Astrocyte (in vitro differentiated cells and primary cell): ENCODE results near the gene PISD.

Experiments used
- EZH2 ChIP-seq: IDR thresholded peaks from 2 replicates; pipeline ENCODE4 v1.6.1; 2012; ENCODE audit warnings: mild to moderate bottlenecking, low read length, inconsistent platforms; ENCODE audit not compliant: insufficient read depth
- TF ChIP-seq, protein P1 (sequence below): IDR thresholded peaks from 2 replicates; pipeline ENCODE4 v1.5.1; 2011; ENCODE audit warnings: low read depth, mild to moderate bottlenecking, inconsistent platforms, low read length, moderate library complexity; ENCODE audit not compliant: insufficient read depth

- TF ChIP-seq, protein P1, sequence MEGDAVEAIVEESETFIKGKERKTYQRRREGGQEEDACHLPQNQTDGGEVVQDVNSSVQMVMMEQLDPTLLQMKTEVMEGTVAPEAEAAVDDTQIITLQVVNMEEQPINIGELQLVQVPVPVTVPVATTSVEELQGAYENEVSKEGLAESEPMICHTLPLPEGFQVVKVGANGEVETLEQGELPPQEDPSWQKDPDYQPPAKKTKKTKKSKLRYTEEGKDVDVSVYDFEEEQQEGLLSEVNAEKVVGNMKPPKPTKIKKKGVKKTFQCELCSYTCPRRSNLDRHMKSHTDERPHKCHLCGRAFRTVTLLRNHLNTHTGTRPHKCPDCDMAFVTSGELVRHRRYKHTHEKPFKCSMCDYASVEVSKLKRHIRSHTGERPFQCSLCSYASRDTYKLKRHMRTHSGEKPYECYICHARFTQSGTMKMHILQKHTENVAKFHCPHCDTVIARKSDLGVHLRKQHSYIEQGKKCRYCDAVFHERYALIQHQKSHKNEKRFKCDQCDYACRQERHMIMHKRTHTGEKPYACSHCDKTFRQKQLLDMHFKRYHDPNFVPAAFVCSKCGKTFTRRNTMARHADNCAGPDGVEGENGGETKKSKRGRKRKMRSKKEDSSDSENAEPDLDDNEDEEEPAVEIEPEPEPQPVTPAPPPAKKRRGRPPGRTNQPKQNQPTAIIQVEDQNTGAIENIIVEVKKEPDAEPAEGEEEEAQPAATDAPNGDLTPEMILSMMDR, result no peak
- TF ChIP-seq EZH2, result no peak
These were observed 58.9 kb downstream of the PISD start for GRCh38 chr22:31603081-31603525.
